Measurements from ENCODE around the gene TTC13.

DNA sequence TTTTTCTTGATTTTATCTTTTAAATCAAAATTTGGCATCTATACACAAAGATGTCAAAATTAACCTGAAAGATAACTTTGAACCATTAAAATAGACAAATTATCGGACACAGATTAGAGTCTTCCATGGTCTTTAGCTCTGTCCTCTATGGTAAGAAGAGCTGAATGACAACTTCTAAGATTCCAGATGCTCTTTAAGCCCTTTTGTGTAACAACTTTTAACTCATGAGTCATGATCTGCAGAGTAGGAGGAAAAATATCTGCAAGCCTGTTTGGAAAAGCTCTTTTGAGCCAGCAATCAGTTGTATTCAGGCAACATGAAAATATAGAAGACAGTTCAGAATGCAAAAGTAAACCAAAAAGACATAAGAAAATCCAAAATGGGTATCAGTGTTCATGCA lies 37.8 kb downstream of the TTC13 start:
- TF ChIP-seq, protein P1, sequence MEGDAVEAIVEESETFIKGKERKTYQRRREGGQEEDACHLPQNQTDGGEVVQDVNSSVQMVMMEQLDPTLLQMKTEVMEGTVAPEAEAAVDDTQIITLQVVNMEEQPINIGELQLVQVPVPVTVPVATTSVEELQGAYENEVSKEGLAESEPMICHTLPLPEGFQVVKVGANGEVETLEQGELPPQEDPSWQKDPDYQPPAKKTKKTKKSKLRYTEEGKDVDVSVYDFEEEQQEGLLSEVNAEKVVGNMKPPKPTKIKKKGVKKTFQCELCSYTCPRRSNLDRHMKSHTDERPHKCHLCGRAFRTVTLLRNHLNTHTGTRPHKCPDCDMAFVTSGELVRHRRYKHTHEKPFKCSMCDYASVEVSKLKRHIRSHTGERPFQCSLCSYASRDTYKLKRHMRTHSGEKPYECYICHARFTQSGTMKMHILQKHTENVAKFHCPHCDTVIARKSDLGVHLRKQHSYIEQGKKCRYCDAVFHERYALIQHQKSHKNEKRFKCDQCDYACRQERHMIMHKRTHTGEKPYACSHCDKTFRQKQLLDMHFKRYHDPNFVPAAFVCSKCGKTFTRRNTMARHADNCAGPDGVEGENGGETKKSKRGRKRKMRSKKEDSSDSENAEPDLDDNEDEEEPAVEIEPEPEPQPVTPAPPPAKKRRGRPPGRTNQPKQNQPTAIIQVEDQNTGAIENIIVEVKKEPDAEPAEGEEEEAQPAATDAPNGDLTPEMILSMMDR (conservative IDR thresholded peaks at IDR 0.05; ENCODE audit: low read depth, low read length): no peak
- no peak for TF ChIP-seq EZH2 (IDR thresholded peaks at IDR 0.05; ENCODE audit: low read length, unreplicated experiment)
